ENCODE results near the gene MAMSTR.

DNA sequence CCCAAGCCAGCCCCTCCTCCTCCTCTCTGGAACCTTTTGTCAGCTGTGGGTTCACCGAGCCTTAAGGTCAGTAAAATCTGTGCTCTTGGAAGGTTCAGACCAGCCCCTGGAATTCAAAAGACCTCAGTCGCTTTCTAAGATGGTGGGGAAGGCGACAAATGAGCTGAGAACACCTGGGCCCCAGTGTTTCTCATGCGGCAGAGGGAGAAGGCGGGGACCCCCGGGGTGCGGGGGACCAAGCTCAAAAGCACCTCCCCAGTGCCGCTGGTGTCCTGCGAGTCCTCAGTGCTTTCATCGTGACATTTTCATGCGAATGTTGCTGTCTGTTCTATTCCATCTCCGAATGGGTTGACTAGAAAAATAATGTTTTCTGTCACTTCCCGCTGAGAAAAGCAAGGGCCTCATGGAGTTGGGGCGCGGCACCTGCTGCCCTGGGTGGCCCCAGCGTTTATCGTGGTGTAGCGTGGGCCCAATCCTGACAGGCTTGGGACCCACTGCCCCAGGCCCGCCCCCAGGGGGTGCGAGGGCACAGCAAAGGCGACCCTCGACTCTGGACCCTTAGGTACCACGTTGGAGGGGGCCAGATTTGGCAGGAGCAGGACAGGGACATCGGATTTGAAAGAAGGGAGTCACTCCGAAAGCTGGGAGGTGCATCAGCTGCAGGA is 46.0 kb downstream of the MAMSTR start:
- TF ChIP-seq, protein P1, sequence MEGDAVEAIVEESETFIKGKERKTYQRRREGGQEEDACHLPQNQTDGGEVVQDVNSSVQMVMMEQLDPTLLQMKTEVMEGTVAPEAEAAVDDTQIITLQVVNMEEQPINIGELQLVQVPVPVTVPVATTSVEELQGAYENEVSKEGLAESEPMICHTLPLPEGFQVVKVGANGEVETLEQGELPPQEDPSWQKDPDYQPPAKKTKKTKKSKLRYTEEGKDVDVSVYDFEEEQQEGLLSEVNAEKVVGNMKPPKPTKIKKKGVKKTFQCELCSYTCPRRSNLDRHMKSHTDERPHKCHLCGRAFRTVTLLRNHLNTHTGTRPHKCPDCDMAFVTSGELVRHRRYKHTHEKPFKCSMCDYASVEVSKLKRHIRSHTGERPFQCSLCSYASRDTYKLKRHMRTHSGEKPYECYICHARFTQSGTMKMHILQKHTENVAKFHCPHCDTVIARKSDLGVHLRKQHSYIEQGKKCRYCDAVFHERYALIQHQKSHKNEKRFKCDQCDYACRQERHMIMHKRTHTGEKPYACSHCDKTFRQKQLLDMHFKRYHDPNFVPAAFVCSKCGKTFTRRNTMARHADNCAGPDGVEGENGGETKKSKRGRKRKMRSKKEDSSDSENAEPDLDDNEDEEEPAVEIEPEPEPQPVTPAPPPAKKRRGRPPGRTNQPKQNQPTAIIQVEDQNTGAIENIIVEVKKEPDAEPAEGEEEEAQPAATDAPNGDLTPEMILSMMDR (conservative IDR thresholded peaks at IDR 0.05; ENCODE audit: low read length), result no peak
- TF ChIP-seq EZH2phosphoT487 (IDR thresholded peaks at IDR 0.05; ENCODE audit: borderline replicate concordance), result no peak
